Activated T-cell treated with anti-CD3 and anti-CD28 coated beads for 1 hour (primary cell): ENCODE results near the gene C10orf67.
"Not testable (repeated sequence)": the region's sequence is repeated elsewhere in the genome, so short reads cannot be mapped to it uniquely, and the experiment has no call there.

ENCODE experiments used
- DNase-seq: peaks from one replicate; pipeline ENCODE4 v3.0.0-alpha.2; 2020; ENCODE audit warnings: low read depth

Gene C10orf67

DNA sequence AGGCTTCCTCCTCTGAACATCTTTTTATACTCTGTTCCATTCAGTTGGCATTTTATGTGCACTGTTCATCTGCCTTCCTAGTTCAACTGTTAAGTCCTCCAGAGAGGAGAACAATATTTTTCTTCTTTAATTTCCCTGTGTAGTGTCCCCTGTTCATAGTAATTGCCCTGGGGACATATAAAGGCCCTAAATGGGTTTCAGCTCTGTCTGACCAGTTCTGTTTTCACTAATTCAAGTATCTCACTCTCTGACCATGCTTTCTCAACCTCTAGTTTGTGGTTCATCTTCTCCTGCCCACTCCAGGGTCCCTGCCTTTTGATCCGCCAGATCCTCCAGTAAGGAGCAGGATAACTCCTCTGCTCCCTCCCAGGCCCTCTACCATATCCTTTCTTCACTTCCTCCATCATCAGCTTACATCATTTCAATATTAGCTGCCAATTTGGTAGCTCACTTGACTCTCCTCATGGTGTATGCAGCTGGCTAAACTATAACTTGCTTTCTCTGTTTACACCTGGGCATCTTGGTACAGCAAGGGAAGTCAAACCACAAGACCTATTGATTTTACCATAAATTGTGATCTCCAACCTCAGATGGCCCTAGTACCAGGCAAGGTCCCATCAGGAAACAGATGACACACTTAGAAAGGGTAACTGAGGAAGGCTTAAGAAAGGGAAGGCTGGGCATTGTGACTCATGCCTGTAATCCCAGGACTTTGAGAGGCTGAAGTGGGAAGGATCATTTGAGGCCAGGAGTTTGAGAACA lies 17.7 kb upstream of the C10orf67 start:
- DNase-seq, result no peak

DNA sequence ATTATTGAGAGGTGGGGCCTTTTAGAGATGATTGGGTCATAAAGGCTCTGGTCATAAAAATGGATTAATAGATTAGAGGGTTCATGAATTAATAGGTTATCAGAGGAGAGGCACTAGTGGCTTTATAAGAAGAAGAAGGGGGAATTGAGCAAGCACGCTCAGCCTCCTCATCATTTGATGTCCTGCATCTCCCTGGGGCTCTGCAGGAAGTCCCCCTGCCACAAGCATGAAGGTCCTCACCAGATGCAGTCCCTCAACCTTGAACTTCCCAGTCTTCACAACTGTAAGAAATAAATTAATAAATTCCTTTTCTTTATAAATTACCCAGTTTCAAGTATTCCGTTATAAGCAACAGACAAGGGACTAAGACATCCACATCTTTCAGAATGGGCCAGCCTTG lies 17.1 kb upstream of the C10orf67 start:
- DNase-seq, result no peak

DNA sequence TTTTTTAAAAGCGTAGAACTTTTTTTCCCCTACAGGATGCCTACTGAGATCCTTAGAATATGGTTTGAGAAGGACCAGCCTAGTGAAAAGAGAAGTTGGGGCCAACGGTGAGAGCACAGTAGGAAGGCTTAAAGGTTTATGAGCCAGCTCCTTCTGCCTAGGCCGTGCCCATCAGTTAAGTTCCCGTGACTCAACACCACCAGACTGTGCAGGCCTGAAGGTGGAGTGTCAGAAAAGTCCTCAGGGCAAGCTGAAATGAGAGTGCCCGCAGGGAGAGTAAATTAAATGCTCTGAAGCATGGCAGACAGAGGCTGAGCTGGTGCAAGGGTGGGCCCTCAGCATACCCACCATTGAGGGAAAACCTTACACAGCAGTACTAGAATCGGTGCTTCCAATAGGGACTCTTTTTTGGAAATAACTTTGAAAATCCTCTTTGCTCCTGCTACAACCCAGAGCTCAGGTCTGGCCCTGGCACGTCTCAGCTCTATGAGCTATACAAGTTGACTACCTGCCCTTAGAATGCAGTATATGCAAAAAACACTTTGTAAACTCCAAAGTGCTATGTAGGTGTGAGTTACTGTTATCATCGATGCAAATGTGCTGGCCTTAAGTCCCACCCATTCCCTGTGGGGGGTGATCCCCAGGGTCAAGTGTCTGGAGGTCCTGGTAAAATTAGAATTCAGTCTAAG lies 15.2 kb upstream of the C10orf67 start:
- no peak for DNase-seq

DNA sequence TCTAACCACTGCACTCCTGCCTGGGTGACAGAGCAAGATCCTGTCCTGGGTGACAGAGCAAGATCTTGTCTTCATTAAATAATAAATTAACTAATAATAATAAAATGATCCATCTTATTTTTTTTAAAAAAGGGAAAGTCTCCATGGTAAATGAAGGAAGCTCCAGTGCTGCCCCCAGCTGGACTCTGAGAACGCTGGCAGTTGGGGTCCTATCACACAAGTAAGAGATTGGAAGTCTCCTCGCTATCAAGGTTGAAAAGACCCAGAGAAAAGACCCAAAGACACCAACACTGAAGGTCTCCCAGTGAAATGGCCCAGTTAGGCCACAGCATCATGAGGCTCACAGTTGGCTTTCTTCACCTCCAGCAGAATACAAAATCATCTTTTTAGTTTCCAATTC lies 13.8 kb upstream of the C10orf67 start:
- DNase-seq, result no peak

DNA sequence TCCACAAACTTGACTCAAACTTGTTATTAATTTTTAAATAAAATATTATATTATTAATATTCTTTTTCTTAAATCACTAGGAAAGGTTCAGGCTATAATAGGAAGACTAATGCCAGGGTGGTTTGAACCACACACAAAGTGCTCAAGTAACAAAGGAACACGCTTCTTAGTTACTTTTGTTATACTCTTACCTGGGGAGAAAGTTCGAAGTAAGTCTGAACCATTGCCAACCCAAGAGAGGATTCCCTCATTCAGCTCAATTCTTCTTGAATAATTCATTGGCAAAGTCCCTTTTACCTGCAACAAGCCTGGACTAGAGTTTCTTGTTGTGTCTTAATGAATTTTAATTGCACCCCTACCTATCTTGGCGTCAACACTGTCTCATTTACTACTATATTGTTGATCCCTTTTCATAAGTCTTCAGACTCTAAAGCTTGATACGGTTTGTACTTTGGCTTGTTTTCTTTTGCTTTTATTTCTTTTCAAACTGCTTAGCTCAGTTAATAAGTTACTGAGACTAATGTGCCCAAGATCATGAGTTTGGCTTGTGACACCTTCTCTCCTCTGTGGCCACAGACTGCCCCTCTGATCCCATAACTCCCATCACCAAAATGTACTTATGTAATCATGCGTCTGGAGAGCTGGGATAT lies 10.2 kb upstream of the C10orf67 start:
- DNase-seq, result no peak

DNA sequence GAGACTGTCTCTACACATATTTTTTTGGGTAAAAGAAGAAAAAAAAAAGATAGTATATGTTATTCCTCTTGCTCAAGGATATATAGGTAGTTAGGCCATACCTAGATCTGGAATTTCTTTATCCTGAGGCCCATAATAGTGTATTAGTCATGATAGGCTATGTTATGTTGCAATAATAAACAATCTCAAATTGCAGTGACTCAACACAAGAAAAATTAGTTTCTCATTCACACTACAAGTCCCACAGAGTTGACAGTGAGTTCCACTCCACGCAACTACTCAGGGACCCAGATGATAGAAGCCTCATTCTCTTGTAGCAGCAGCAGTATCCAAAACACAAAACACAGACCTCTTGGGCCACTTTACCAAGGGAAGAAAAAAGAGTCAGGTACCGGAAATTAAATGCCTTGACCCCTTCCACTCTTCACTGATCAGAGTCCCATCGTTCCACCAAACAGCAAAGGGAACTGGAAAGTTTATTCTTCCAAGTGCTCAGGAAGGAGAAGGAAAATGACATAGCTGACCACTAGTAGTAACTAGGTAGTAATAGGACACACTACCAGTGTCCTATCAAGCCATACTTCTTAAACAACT lies 7.4 kb upstream of the C10orf67 start:
- DNase-seq, result no peak

DNA sequence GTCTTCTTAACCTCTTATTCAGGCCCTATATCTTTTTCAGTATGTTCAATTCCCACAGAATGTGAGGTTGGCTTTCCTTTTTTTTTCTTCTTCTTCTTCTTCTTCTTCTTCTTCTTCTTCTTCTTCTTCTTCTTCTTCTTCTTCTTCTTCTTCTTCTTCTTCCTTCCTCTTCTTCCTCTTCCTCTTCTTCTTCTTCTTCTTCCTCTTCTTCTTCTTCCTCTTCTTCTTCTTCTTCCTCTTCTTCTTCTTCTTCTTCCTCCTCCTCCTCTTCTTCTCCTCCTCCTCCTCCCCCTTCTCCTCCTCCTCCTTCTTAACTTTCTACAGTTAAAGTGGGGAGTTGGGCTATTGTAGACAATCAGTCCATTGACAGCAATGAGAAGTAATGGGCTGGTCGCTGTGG lies 6.1 kb upstream of the C10orf67 start:
- not testable (repeated sequence) for DNase-seq

DNA sequence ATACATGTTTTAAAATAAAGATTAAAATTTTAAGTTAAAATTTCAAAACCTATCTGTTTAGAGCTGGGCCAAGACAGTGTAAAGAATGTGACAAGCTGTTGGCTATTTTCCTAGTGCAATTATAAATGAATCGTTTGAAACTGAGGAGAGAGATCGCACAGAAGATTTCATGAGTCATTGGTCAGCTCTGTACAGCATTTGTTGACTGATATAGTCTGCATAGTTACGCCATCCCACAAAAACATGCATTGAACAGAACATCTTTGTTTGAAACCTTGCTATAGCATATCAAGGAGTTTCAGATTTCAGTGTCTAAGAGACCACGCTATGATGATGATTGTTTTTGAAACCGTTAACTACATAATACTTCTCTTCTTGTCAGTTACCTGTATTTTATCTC lies 1.3 kb upstream of the C10orf67 start:
- DNase-seq, result no peak

DNA sequence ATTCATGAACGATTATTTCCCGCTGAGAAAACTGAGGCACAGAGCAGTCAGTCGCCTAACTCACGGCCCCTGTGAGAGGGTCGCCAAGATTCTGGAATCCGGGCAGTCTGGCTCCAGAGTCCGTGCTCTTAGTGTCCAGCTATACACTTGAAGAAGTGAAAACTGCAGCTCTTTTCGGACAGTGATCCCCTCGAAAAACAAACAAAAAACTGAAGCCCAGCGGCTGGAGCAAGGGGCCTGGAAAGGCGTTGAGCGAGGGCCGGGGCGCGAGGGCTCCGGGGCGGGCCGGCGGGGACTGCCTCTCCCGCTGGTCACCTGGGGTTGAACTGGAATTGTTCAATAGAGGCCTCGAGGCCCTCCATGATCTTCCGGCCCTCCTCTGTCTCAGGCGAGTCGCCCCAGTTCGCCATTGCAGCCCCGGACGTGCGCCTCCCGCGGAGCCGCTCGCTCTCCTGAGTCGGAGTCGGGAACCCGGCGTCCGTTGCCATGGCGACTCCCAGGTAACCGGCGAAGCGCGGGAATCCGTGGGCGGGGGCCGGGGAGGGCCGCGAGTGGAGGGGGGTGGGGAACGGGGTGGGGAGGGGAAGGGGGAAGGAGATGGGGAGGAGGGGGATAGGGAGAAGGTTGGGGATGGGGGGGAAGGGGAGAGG lies 881 bp downstream of the C10orf67 start:
- peak; percentile 26 for DNase-seq

DNA sequence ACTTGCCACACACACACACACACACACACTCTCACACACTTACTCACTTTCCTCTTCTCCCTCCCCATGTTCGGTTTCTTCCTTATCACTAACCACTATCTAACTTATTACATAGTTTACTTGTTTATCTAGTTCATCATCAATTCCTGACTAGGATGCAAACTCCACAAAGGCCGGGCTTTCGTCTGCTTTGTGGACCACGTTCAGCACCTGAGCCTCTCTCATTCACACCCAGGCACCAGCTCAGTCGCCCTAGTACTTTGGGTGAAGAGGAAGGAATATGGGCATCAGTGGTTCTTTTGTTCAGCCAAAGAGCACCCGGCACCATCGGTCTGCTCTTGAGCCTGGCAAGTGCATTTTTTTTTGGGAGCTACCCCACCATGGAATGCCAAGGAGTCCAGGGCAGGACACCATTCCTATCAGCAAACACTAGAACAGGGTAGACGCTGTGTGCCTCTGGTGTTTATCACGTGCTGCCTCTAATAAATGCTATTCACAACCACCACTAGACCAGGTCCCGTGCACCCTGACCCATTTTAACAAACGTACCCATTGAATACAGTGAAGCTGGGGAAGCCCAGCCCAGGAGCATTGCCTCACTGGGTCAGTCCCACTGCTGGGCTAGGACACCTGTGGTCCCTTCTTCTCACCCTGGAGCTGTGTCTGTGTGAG lies 2.2 kb downstream of the C10orf67 start:
- no peak for DNase-seq

DNA sequence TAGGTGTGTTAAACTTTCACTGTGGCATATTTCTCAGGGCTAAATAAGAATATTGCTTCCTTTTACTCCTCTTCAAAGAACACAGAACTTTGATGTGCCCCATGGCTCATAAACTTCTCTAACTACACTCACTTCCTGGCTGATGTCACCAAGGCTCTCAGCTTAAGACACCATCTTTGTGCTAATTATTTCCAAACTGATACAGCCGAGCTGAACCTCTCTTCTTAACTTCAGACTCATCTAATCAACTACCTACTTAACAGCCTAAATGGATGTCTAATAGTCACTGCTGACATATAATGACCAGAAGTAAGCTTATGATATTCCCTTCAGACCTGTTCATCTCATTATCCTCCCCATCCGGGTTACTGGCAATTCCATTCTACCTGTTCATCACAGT lies 3.6 kb downstream of the C10orf67 start:
- no peak for DNase-seq

DNA sequence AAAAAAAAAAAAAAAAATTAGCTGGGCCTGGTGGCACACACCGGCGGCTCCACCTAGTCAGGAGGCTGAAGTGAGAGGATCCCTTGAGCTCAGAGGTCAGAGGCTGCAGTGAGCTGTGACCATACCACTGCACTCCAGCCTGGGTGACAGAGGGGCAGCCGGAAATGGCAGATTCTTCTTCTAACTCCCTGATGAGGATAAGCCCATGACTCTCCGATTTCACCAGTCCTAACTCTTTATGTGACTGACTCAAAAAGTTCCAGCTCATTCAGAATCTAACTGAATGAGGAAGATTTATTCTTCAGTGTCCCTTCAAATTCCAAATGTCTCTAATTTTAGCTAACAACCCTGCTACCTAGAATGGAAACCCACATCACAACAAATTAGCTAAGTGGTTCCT lies 4.2 kb downstream of the C10orf67 start:
- DNase-seq, result no peak

DNA sequence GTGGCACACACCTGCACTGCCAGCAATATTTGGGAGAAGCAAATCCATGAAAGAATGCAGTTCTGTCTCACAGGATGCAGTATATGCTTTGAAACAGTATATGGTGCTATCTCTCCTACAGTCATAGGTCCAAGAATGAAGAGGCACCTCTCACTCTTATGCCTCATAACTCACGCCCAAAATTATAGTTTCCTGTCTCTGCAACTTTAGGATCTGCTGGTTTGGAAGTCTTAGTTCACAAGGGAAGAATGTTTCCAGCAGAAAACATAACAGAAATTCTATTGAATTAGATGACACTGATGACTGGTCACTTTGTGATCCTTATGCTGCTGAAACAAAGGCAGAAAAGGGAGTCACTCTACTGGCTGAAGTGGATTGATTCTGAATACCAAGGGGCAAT lies 5.7 kb downstream of the C10orf67 start:
- no peak for DNase-seq

DNA sequence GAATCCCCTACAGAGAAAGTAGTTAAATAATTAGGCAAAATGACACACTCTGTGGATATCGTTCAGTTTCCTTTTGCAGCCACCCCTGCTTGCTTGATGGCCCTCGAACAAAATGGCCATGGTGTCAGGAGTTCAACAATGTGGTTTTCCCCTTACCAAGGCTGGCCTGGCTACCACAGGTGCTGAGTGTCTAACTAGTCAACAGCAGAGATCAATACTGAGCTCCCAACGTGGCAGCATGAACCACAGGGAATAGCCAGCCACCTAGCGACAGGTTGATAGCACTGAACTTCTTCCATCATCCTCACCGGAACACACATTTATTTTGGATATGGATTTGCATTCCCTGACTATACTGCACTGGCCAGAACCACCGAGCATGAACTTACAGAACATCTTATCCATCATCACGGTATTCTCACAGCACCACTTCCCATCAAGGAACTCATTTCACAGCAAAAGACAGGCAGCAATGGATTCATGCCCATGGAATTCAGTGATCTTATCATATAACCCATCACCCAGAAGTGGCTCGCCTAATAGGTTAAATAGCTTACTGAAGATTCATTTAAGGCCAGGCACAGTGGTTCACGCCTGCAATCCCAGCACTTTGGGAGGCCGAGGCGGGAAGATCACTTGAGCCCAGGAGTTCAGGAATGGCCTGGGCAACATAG lies 6.3 kb downstream of the C10orf67 start:
- no peak for DNase-seq

DNA sequence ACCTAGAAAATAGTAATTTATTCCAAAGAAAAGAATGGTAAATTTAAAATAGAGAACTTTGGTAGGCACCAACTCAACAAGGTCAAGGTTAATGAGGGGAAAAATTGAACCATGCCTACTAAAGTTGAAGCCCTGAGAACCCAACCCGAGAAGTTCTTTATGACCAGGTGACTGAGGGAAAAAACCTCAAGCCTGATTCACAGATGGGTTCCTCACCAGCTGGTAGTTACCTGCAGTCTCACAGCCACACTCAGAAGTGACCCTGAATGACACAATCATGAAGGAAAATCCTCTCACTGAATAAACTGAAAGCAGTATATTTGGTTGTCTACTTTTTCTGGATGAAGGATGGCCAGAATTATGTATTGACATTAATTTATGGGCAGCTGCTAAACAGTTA lies 7.0 kb downstream of the C10orf67 start:
- no peak for DNase-seq

DNA sequence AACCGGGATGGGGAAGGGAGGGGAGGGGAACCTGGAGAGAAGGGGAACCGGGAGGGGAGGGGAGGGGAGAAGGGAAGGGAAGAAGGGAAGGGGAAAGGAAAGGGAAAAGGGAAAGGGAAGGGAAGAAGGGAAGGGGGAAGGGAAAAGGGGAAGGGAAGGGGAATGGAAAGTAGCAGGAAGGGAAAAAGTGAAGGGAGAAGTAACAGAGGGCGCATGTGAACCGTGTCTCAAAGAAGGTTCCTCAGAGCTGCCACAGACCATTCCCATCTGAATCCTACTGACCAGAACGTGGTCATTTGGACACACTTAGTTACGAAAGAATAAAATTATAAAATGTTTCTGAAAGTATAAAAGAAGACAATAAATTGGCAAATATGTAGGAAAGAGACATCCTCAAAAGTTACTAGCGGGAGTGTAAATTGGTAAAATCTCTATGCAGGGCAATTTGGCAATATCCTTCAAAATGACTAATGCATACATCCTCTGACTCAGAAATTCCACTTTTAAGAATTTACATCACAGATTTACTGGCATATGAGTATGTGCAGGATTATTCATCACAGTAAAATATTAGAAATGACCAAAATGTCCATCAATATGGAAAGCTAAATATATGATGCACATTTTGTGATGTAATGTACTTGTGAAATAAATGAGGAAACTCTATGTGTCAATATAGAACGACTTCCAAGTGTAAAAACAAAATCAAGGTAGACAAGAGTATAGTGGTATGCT lies 12.9 kb downstream of the C10orf67 start:
- DNase-seq, result no peak

DNA sequence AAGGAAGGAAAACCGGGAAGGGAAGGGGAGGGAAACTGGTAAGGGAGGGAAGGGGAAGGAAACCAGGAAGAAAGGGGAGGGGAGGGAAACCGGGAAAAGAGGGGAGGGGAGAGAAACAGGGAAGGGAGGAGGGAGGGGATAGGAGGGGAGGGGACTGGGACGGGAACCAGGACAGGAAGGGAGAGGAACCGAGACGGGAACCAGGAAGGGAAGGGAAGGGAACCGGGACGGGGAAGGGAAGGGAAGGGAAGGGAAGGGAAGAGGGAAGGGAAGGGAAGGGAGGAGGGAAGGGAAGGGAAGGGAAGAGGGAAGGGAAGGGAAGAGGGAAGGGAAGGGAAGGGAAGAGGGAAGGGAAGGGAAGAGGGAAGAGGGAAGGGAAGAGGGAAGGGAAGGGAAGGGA lies 13.6 kb downstream of the C10orf67 start:
- DNase-seq, result no peak

DNA sequence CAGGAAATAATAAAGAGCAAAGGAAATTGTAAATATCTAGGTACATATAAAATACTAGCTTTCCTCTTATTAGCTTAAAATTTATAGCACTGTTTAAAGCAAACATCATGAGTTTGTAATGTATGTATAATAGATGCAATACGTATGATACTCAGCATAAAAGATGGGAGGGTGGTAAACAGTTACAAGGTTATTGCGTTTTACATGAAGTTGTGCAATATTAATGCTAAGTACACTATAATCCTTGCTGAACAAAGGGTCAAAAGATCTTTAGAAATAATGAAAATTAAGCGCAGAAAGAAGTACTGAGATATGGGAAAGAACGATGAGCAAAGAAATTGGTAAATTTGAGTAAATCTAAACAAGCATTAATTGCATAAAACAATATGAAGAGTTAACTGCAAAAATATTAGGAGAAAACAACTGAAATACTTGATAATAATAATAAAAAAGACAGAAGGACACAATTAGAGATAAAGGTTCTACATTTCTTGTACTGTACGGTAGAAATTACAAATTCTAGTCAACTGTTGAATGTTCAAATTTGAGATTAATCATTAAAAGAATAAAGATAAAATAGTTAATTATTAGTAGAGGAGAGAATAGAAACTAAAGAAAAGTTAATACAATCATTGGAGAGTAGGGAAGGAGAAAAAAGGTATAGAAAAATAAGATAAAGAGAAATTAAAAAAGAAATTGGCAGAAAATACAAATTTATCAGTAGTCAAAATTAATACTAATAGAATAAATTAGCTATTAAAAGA lies 17.9 kb downstream of the C10orf67 start:
- DNase-seq, result no peak

DNA sequence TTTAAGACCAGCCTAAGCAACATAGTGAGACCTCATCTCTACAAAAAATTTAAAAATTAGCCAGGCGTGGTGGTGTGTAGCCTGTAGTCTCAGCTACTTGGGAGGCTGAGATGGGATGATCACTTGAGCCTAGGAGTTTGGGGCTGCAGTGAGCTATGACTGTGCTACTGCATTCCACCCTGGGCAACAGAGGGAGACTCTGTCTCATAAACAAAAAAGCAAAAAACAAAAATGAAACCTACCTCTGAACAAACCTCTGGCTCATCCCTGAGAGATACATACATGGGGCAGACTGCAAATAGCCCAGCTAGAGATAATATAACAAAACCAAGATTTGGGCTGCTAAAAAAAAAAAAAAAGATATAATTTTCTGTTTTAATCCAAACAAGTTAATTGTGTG lies 19.5 kb downstream of the C10orf67 start:
- no peak for DNase-seq

DNA sequence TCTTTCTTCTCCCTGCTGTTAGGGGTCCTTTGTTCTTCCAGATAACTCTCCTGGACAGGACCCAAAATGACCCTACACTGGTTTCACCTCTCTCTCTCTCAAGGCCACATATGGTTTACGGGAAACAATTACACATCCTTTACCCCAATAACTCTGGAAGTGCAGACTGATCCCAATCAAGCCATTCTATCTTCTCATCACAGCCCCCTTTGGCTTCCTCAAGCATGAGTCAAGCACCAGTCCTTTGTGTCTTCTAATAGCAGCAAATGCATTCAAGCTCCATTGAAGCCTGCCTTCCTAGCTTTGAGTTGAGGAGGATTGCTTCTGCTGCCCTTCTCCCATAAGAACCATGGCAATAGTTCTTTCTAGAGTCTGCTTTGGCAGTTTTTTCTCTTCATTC lies 20.2 kb downstream of the C10orf67 start:
- no peak for DNase-seq
